H9 (cell line): Measurements from ENCODE around the gene TMEM236. TPM values are rescaled to one million over a fixed set of nuclear protein-coding genes. Genes with fewer than 3 reads are reported as not detected.

ENCODE experiments used
- DNase-seq: peaks from one replicate; pipeline ENCODE4 v3.0.0-alpha.2; 2017
- H2AFZ ChIP-seq: one replicate; pipeline ENCODE4 v1.6.1; 2013; ENCODE audit warnings: mild to moderate bottlenecking, low read length, control low read depth, moderate library complexity
- H2AK5ac ChIP-seq: 2 replicates; pipeline ENCODE4 v1.6.1; 2013; ENCODE audit warnings: low read length, control low read depth, mixed read lengths; ENCODE audit not compliant: insufficient read length
- H2BK120ac ChIP-seq: one replicate; pipeline ENCODE4 v1.6.1; 2013; ENCODE audit warnings: low read depth, mild to moderate bottlenecking, low read length, control low read depth, inconsistent platforms; ENCODE audit not compliant: poor library complexity, severe bottlenecking
- H2BK12ac ChIP-seq: 2 replicates; pipeline ENCODE4 v1.6.1; 2013; ENCODE audit warnings: low read length, control low read depth, mixed read lengths, low read depth; ENCODE audit not compliant: insufficient read length
- H2BK15ac ChIP-seq: 2 replicates; pipeline ENCODE4 v1.6.1; 2013; ENCODE audit warnings: low read depth, low read length, control low read depth
- H2BK20ac ChIP-seq: one replicate; pipeline ENCODE4 v1.6.1; 2013; ENCODE audit warnings: low read depth, mild to moderate bottlenecking, low read length, control low read depth, inconsistent platforms; ENCODE audit not compliant: poor library complexity, severe bottlenecking
- H2BK5ac ChIP-seq: 2 replicates; pipeline ENCODE4 v1.6.1; 2013; ENCODE audit warnings: low read length, control low read depth, mixed read lengths; ENCODE audit not compliant: insufficient read length
- H3K14ac ChIP-seq: 2 replicates; pipeline ENCODE4 v1.6.1; 2013; ENCODE audit warnings: low read length, control low read depth; ENCODE audit not compliant: insufficient read depth
- H3K18ac ChIP-seq: 2 replicates; pipeline ENCODE4 v1.6.1; 2013; ENCODE audit warnings: low read depth, mild to moderate bottlenecking, mixed read lengths, low read length, control low read depth; ENCODE audit not compliant: insufficient read length
- H3K23ac ChIP-seq: 2 replicates; pipeline ENCODE4 v1.6.1; 2013; ENCODE audit warnings: low read length, control low read depth, mixed read lengths, low read depth; ENCODE audit not compliant: insufficient read length
- H3K23me2 ChIP-seq: 2 replicates; pipeline ENCODE4 v1.6.1; 2013; ENCODE audit warnings: low read depth, mild to moderate bottlenecking, mixed read lengths, low read length, control low read depth; ENCODE audit not compliant: insufficient read length, poor library complexity, severe bottlenecking
- H3K27ac ChIP-seq: 2 replicates; pipeline ENCODE4 v1.5.1; 2013; ENCODE audit warnings: low read length, control low read depth, mixed read lengths, low read depth; ENCODE audit not compliant: insufficient read length
- H3K27me3 ChIP-seq: 2 replicates; pipeline ENCODE4 v1.6.1; 2013; ENCODE audit warnings: low read length, control low read depth, inconsistent platforms; ENCODE audit not compliant: insufficient read depth
- H3K4ac ChIP-seq: 2 replicates; pipeline ENCODE4 v1.6.1; 2013; ENCODE audit warnings: low read depth, mild to moderate bottlenecking, control low read depth, inconsistent platforms, low read length, moderate library complexity
- H3K4me1 ChIP-seq: 2 replicates; pipeline ENCODE4 v1.6.1; 2013; ENCODE audit warnings: low read length, control low read depth, inconsistent platforms; ENCODE audit not compliant: insufficient read depth
- H3K4me2 ChIP-seq: 2 replicates; pipeline ENCODE4 v1.6.1; 2013; ENCODE audit warnings: low read length, control low read depth, mixed read lengths; ENCODE audit not compliant: insufficient read length, insufficient read depth
- H3K56ac ChIP-seq: 2 replicates; pipeline ENCODE4 v1.6.1; 2013; ENCODE audit warnings: low read depth, mild to moderate bottlenecking, mixed read lengths, low read length, control low read depth; ENCODE audit not compliant: insufficient read length
- H3K79me1 ChIP-seq: 2 replicates; pipeline ENCODE4 v1.6.1; 2013; ENCODE audit warnings: low read depth, mild to moderate bottlenecking, moderate library complexity, low read length, control low read depth, inconsistent platforms; ENCODE audit not compliant: insufficient read depth, poor library complexity, severe bottlenecking
- H3K79me2 ChIP-seq: 2 replicates; pipeline ENCODE4 v1.6.1; 2013; ENCODE audit warnings: low read length, control low read depth, inconsistent platforms; ENCODE audit not compliant: insufficient read depth
- H3K9ac ChIP-seq: 2 replicates; pipeline ENCODE4 v1.6.1; 2013; ENCODE audit warnings: low read length, control low read depth, mixed read lengths; ENCODE audit not compliant: insufficient read length; ENCODE audit errors: extremely low read depth
- H3K9me3 ChIP-seq: one replicate; pipeline ENCODE4 v1.6.1; 2013; ENCODE audit warnings: low read depth, low read length, inconsistent platforms; ENCODE audit not compliant: control insufficient read depth
- H3T11ph ChIP-seq: one replicate; pipeline ENCODE4 v1.6.1; 2013; ENCODE audit warnings: mild to moderate bottlenecking, low read length, control low read depth, inconsistent platforms
- H4K20me1 ChIP-seq: one replicate; pipeline ENCODE4 v1.6.1; 2013; ENCODE audit not compliant: control insufficient read depth, insufficient read length, insufficient read depth
- H4K5ac ChIP-seq: 2 replicates; pipeline ENCODE4 v1.6.1; 2013; ENCODE audit warnings: low read depth, mild to moderate bottlenecking, mixed read lengths, low read length, control low read depth; ENCODE audit not compliant: insufficient read length
- H4K8ac ChIP-seq: replicated peaks from 2 replicates; pipeline ENCODE4 v1.6.1; 2013; ENCODE audit warnings: low read length, control low read depth, mixed read lengths, low read depth; ENCODE audit not compliant: insufficient read length
- H4K91ac ChIP-seq: 2 replicates; pipeline ENCODE4 v1.6.1; 2013; ENCODE audit warnings: low read depth, mild to moderate bottlenecking, moderate library complexity, mixed read lengths, low read length, control low read depth; ENCODE audit not compliant: insufficient read length
- H3K27ac Mint-ChIP-seq, 3 experiments: 2 replicates in 2 of 3; 3 replicates in 1 of 3; pipeline ENCODE4 v1.8.0; 2020 to 2021; ENCODE audit warnings: mixed read lengths in 3 of 3, mild to moderate bottlenecking in 1 of 3, moderate library complexity in 1 of 3
- H3K27me3 Mint-ChIP-seq: 2 replicates; pipeline ENCODE4 v1.8.0; 2021; ENCODE audit warnings: low read depth, mild to moderate bottlenecking, moderate library complexity, mixed read lengths
- H3K36me3 Mint-ChIP-seq, 3 experiments: 2 replicates in 2 of 3; 3 replicates in 1 of 3; pipeline ENCODE4 v1.8.0; 2020 to 2021; ENCODE audit warnings: low read depth in 3 of 3, mixed read lengths in 3 of 3; ENCODE audit not compliant: insufficient read depth in 1 of 3
- H3K4me1 Mint-ChIP-seq, 2 experiments: 2 replicates each; pipeline ENCODE4 v1.8.0; 2020; ENCODE audit warnings: mixed read lengths in 2 of 2
- H3K4me3 Mint-ChIP-seq, 2 experiments: 2 replicates in 1 of 2; 3 replicates in 1 of 2; pipeline ENCODE4 v1.8.0; 2020 to 2021; ENCODE audit warnings: mild to moderate bottlenecking in 2 of 2, mixed read lengths in 2 of 2, moderate library complexity in 1 of 2
- H3K9me3 Mint-ChIP-seq, 2 experiments: 2 replicates in 1 of 2; 3 replicates in 1 of 2; pipeline ENCODE4 v1.8.0; 2020; ENCODE audit warnings: mild to moderate bottlenecking in 2 of 2, mixed read lengths in 2 of 2, moderate library complexity in 1 of 2
- WGBS: extraction: QIAGEN DNeasy Blood & Tissue Kit; methylation state at CpG from one replicate; pipeline ENCODE4 v1.1.7; 2013; ENCODE audit warnings: missing lambda C conversion rate, low lambda C conversion rate, mixed read lengths; ENCODE audit not compliant: insufficient read length; ENCODE audit errors: extremely low coverage; 5-methylcytosine and 5-hydroxymethylcytosine counted together
- total RNA-seq: library from RNA; stranded (reverse); gene quantifications from 2 replicates; pipeline ENCODE4 v1.2.1, GENCODE V29; 2021
- TF ChIP-seq, protein P1 (sequence below): fragments of 200-600 bp; sonication (generic); conservative IDR thresholded peaks from 3 replicates; pipeline ENCODE4 v1.8.0; 2021; ENCODE audit warnings: antibody characterized with exemption, mild to moderate bottlenecking

Gene TMEM236
- total RNA-seq, 1 experiment from 2014 or later, result not detected

GRCh38 chr10:17817790-17818189 is 65.8 kb downstream of the TMEM236 start:
- no peaks in the 10 kb centered on the region for H3K79me2 ChIP-seq
- H4K20me1 ChIP-seq, result no peaks in the 10 kb centered on the region
- Mint-ChIP-seq H3K27me3 (no peaks in the 10 kb centered on the region), H3K36me3 (no peaks in the 10 kb centered on the region), H3K9me3 (no peaks in the 10 kb centered on the region; a peak in 1 of 5 replicates), H3K27ac (no peak overlapping the region), H3K4me1 (no peaks in the 10 kb centered on the region), H3K4me3 (no peak overlapping the region)
- no peak overlapping the region for H2BK5ac ChIP-seq
- TF ChIP-seq, protein P1, sequence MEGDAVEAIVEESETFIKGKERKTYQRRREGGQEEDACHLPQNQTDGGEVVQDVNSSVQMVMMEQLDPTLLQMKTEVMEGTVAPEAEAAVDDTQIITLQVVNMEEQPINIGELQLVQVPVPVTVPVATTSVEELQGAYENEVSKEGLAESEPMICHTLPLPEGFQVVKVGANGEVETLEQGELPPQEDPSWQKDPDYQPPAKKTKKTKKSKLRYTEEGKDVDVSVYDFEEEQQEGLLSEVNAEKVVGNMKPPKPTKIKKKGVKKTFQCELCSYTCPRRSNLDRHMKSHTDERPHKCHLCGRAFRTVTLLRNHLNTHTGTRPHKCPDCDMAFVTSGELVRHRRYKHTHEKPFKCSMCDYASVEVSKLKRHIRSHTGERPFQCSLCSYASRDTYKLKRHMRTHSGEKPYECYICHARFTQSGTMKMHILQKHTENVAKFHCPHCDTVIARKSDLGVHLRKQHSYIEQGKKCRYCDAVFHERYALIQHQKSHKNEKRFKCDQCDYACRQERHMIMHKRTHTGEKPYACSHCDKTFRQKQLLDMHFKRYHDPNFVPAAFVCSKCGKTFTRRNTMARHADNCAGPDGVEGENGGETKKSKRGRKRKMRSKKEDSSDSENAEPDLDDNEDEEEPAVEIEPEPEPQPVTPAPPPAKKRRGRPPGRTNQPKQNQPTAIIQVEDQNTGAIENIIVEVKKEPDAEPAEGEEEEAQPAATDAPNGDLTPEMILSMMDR, result no peak
- no CpG with 5 or more reads among the region's 3 CpGs for WGBS
- H3K9me3 ChIP-seq, result no peaks in the 10 kb centered on the region
- no peak overlapping the region for H2AFZ ChIP-seq
- no peaks in the 10 kb centered on the region; the same call in 1 of the 2 replicates for H3K4me1 ChIP-seq
- no peak overlapping the region for H3T11ph ChIP-seq
- no peaks in the 10 kb centered on the region for H3K23me2 ChIP-seq
- H3K4me2 ChIP-seq, result no peak overlapping the region
- no peak overlapping the region for H3K56ac ChIP-seq
- H3K23ac ChIP-seq, result no peak overlapping the region
- DNase-seq, result no peak
- no peak overlapping the region for H2AK5ac ChIP-seq
- H3K79me1 ChIP-seq, result no peaks in the 10 kb centered on the region
- no peak overlapping the region for H3K4ac ChIP-seq
- no peak overlapping the region for H4K91ac ChIP-seq
- no peak overlapping the region for H2BK120ac ChIP-seq
- H4K8ac ChIP-seq, result no peak overlapping the region
- no peaks in the 10 kb centered on the region for H3K27me3 ChIP-seq
- no peak overlapping the region for H3K27ac ChIP-seq
- H2BK20ac ChIP-seq, result no peak overlapping the region
- no peak overlapping the region for H4K5ac ChIP-seq
- no peak overlapping the region for H2BK15ac ChIP-seq
- no peak overlapping the region for H3K9ac ChIP-seq
- no peak overlapping the region for H3K14ac ChIP-seq
- no peak overlapping the region for H3K18ac ChIP-seq
- no peak overlapping the region for H2BK12ac ChIP-seq
